Activated T-helper 1 cell treated with anti-CD3 and anti-CD28 coated beads, Interleukin-2, amount 50 U/mL, for 16 hours (primary cell): ENCODE results near the gene HYI.
"Not testable (repeated sequence)": the region's sequence is repeated elsewhere in the genome, so short reads cannot be mapped to it uniquely, and the experiment has no call there.

ENCODE experiments used
- DNase-seq, 2 donors: peaks; one replicate each; pipeline ENCODE4 v3.0.0-alpha.2; 2020; ENCODE audit warnings: low read depth in 1 of 2, low spot score in 1 of 2

The HYI gene

DNA sequence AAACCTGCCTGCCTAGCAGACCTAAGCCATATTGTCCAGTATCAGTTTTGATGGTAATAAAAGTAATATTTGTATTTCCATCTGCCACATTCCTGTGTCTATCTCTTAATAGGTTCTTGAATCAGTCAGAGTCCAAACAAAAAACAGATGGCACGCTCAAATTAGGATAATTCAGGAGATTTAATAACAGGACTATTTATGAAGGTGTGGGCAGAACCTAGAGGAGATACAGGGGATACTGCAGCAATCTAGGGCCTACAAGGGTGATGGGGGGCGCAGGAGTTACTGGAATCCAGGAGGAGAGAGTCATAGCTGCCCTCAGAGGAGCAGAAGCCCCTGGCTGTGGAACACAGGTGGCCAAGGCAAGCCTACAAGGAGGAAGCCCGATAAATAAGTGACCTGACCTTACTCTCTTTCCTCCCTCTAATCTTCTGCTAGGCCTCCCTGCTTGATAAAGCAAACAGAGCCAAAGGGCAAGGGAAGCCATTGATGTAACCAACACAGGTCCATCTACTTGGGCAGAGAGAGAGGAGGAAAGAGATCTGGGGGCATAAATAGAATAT, 11.9 kb upstream of the HYI start:
- no peak for DNase-seq

DNA sequence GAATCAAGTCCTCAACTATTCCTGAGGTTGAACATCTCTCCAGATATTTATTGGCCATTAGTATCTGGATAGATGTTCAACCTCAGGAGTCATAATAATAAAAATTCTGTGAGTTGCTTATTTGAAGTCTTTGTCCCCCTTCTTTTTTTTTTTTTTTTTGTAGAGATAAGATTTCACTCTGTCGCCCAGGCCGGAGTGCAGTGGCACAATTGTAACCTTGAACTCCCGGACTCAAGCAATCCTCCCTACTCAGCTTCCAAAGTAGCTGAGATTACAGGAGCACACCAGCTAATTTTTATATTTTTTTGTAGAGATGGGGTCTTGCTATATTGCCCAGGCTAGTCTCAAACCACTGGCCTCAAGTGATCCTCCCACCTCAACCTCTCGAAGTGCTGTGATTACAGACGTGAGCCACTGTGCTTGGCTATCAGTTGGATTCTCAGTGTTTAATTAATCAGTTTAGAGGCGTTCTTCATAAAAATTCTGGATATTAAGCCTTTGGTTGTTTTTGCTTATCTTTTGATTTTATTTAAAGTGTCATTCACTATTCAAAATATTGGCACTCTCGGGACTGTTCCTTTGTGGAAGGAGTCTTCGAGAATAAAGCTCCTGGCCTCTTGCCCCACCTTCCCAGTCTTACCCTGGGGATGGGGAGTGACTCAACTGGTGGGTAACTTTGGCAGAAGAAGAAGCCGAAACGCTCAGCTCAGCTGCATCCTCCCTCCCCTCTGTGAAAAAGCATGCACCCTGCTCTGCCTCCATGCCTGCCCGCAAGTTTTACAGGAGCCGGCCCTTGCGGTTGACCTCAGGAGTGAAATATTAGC, 11.2 kb upstream of the HYI start:
- DNase-seq: no peak

DNA sequence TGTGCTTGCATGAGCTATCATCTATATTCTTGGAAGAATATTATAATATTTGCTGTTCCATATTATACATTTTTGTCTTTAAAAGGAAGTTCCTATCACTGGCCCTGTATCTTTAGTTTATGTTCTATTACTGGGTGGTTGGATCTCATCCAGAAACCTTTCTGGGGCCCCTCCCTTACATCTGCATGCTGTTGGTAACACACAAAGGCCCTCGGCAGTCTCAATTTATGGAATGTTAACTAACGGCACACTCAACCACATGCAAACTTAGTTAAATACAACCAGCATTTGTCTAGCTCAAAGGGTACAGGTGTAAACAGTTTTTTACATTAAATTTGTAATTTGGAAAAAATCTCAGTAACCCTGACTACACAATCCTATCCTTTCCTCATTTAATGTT, 9.7 kb upstream of the HYI start:
- no peak for DNase-seq

DNA sequence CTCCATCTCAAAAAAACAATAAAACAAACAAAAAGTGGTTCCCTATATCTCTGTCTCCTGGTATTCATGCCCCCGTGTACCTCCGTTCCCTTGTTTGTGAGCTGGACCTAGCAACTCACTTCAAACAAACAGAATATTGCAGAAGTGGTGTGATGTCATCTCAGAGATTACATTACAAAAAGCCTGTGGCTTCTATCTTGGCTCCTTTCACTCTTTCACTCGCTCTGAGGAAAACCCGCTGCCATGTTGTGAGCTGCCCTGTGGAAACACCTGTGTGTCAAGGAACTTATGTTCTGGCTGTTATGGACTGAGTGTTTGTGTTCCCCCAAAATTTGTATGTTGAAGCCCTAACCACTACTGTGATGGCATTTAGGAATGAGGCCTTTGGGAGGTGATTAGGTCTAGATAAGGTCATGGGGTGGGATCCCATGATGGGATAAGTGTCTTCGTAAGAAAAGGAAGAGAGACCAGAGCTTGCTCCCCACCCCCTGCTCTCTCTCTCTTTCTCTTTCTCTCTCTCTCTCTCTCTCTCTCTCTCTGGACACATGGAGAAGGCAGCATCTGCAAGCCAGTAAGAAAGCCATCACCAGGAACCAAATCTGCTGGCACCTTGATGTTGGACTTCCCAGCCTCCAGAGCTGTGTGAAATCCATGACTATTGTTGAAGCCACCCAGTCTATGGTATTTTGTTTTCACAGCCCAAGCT, 7.4 kb upstream of the HYI start:
- no peak for DNase-seq

DNA sequence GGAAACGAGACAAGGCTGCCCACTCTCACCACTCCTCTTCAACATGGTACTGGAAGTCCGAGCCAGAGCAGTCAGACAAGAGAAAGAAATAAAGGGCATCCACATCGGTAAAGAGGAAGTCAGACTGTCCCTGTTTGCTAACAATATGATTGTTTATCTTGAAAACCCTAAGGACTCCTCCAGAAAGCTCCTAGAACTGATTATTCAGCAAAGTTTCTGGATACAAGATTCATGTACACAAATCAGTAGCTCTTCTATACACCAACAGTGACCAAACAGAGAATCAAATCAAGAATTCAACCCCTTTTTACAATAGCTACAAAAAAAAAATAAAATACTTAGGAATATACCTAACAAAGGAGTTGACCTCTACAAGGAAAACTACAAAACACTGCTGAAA, 4.6 kb upstream of the HYI start:
- not testable (repeated sequence) for DNase-seq

DNA sequence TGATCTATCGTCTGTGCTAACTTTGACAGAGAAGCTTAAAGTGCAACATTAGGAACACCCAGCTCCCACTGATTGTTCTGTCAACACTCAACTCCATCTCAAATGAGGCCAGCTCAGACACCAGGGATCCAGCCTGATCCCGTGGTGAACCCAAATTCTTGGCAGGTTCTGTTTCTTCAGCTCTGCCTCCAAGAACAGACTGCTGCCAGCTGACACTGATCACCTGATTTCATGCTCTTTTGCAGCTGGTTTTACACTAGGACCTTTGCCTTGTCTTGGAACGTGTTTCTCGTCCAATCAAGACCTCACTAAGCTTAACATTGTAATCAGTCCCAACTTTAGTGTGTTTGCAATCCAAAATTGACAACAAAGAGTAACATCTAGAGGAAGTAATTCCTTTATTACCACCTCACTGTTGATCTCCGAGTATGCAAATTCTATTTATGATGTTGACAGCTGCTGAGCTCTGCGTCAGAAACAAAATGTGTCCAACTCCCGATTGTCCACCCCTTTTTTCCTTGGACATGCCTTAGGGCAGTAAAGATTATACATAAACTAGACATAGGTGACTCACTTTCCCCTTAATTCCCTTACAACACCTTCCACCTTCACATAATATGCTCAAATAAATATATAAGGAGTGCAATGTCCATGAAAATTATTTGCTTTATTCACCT, 1.6 kb upstream of the HYI start:
- no peak for DNase-seq

DNA sequence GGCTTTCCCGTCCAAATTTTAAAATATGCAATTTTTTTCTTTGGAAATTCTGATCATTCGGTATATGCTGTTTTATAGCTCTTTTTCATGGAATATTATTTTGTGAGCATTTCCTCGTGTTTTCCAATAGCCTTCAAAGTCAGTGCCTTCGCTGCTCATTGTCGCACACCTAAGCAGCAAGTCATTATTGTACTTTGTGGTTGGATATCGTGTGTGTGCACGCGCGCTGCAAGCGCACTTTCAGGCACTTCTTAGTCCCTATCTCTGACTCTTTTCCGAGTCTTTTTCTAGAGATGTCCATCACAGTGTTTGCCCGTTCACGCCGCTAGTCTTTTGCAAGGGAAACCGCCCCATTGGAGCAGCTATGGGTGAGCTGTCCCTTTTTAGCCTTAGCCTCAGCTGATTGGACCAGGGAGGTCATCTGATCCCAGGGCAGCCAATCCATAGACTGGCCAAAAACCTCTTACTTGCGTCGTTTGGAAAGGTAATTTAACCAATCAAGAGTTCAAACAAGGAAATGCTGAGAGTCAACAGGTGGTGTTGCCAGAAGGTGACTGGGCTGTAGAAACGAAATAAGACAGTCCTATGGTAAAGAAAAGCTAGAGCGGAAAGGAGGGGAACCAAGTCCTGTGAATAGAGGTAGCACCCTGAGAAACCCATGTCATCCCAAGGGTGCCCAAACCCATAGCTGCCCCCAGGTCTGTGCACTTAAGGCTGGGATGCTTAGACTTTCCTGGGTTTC, 710 bp upstream of the HYI start:
- peak in 1 of 2 donors; percentile 30 for DNase-seq

DNA sequence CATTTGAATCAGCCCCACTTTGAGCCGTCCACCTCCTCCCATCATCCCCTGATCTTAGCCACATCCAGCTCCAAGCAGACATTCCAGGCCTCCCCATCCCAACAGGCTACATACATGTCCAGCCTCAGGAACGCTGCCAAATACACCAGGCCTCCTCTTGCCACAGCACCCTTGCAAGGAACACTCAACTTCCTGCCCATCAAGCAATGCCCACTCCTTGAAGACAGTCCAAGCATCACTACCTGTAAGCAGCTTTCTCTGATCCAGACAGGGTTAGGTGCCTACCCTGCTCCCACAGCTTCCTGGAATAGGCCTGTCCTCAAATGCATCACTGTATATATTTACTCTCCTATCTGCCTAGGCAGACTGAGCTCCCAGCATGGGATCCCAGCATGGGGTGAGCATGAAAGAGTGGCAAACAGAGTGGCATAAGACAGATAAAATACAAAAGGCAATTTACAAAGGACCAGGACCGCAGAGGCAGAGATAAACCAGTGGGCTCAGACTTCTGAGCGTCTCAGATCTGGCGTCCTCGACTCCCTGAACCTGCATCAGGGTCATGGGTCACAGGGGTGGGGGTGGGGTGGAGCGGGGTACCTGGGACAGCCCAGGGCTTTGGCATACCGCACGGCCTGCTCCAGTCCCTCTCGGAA, 816 bp downstream of the HYI start:
- no peak for DNase-seq

DNA sequence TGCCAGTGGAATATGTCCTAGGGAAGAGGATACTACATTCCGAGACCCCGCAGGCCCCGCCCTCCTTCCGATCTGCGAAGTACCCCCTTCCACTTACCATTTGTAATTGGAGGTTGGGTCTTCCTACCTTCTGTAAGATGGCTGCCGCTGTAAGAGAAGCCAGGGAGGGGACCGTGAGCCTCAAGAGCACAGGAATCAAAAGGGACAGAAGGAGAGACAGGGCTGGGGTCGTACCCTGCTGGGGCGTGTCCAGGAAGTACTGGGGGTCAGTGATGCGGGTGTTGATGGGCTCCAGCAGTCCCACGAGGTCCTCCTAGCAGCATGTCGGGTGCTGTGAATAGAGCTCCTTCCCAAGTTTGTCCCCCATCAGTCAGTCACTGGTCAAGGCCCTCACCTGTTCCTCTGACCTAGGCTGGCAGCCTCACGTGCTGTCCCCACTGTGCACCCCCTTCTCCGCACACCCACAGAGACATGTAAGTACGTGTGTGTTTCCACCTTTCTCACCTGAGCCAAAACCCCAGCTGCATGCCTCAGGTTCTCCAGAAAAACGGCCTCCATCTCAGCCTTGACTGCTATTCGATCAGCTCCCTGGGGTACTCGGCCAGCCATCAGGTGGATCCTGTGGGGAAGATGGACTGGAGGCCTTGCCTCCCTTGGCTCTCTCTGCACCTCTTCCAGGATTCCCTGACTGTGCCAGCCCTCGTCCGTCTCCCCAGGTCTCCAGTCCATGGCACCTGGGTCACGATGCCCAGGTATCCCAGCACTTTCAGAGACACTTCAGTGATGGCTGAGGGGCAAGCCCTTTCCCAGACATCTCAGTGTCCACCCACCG, 1.8 kb downstream of the HYI start:
- no peak for DNase-seq

DNA sequence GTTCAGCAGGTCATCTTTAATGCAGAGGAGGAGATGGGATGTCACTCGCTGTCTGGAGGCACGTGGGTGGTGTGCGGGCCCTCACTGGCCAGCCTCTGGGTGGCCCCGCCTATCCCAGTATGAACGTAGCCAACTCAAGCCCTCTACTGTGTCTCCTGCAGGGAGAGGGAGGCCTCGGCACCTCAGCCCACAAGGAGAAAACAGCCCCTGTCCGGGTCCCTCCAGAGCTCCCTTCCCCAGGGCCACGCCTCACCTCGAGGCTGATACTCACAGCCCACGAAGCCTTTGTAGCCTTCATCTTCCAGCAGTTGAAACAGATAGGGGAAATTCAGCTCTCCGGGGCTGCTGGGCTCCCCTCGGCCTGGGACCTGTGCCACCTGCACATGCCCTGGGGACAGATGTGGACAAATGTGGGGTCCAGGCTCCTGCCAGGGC, 2.6 kb downstream of the HYI start:
- no peak for DNase-seq

DNA sequence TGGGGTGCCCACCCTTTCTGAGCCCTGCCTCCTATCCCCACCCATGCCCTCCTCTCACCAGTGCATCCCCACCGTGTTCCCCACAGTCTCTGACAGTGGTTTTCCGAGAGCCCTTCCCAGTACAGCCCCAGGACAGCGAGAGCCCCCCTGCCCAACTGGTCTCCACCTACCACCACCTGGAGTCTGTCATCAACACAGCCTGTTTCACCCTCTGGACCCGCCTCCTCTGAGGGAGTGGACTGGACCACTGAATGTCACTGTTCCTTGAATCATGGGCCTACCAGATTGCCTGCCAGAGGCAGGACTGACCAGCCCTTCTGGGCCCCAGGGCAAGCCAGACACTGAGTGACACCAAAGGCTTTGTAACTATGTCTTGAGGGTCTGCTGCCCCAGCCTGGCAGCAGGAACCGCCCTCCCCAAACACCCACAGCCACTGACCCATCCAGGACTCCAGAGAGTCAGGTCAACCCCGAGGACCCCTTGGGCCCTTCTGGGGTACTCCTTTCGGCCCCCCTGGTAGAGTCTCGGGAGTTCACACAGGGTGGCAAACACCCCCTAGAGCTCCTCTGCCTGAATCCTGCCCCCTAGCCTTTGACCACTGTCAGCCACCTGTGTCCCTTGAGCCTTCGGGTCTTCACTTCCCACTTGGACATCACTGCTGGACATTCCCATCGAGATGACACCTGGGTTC, 3.3 kb downstream of the HYI start:
- DNase-seq: no peak

DNA sequence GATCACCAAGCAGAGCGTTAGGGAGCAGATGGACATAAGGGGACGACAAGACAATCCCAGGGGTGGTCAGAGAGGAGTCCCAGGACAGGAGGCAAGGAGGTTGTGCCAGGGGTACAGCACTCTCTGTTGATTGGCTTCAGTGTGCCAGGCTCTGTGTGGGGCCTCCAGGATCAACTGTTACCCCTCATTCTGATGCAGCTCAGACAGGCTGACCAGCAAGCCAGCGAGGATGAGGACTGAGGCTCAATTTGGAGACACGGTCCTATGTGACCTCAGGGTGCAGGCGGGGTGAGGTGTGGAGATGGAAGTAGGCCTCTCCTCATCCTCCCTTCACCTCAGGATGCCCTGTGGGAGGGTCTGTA, 4.0 kb downstream of the HYI start:
- DNase-seq: no peak

DNA sequence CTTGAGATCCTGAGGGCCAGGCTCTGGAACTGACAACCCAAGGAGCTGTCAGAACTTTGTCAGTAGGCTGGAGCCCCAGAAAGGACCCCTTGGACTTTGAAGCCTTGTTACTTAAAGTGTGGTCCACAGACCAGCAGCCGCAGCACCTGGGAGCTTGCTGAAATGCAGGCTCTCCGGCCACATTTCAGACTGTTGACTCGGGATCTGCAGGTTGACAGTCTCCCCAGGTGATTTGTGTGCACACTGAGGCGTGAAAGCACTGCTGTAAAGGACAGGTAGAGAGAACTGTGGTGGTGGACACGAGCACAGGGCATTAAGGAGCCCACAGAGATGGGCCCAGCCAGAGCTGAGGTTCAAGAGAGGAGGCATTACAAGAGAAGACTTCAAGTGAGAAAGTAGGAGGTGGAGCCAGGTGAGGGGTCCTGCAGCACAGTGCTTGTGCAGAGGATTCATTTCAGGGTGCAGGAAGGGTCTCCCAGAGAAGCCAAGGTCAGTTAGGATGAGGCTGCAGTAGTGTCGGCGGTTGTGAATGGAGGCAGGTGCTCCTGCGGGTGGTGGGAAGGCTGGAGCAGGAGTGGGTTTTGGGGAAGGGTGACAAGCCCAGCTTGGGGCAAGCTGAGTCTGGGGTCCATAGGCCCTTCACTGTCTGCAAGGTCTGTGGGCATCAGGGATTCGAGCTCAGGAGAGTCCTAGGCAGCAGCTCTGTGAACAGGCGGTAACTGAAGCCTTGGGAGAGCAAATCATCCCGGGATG, 4.6 kb downstream of the HYI start:
- DNase-seq: no peak

DNA sequence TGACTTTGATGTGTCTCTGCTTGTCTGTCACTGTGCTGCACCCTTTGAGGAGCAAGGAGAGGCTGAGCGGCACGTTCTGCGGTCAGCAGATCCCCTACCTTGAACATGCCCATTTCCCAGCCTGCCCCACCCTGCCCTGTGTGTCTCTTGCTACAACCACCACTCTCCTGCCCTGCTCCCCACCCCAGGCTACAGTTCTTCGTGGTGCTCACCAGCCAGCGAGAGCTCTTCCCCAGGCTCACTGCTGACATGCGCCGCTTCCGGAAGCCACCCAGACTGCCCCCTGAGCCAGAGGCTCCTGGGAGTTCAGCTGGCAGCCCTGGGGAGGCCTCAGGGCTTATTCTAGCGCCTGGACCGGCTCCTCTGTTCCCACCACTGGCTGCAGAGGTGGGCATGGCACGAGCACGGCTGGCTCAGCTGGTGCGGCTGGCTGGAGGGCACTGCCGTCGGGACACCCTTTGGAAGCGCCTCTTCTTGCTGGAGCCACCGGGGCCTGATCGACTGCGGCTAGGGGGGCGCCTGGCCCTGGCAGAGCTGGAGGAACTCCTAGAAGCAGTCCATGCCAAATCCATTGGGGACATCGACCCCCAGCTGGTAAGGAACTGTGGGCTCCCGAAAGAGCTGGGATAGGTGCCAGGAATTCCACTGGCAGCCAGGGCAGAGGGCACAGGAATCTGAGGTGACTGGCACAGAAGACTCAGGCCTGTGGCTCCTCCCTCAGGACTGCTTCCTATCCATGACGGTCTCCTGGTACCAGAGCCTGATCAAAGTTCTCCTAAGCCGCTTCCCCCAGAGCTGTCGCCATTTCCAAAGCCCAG, 5.6 kb downstream of the HYI start:
- DNase-seq: no peak

DNA sequence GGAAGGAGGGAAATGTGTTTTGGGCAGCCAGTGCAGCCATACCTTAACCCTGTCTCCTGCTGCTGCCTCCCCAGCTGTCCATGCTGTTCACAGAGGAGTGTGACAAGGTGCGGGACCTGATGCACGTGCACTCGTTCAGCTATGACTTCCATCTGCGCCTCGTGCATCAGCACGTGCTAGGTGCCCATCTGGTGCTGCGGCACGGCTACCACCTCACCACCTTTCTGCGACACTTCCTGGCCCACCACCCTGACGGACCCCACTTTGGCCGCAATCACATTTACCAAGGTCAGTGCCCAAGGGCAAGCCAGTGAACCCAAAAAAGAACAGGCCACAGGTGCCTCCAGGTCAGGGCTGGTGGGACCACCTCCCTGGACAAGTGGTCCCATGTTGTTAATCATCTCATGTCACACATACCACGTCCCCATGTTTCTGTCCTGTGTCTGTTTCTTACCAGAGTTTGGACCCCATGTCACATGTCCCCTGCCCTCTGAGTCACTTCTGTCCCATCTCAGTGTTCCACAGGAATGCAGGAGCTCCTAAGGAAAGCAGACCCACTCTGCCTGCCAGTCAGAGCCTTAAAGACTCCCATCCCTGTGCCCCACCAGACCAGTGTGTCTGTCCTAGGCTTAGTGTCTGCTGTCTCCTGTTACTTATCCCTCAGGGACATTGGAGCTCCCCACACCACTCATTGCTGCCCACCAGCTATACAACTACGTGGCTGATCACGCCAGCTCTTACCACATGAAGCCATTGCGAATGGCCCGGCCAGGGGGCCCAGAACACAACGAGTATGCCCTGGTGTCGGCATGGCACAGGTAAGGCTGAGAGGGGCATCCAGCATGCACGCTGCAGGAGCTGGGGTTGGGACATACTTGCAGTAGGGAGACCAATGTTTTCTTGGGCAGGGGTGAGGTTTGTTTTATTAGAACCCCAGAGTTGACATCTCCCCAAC, 6.6 kb downstream of the HYI start:
- DNase-seq: no peak

DNA sequence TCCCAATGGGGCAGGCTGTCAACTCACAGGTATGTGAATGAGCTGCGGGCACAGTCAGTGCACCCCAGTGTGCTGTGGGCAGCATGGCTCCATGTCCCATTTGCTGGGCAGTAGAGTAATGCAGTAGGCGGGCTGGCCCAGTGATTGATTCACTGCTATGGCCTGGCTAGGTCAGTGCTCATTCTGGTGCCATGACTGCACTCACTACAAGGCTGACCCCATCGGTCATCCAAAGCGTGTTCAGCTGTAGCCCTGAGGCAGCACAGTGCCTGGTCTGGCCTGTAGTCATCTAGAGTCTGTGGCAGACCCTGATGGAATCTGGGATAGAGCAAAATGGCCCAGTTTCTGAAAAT, 7.4 kb downstream of the HYI start:
- DNase-seq: no peak
